SK-N-SH (cell line): Measurements from ENCODE around the gene GUCY1A2. TPM values are rescaled to one million over a fixed set of nuclear protein-coding genes. Genes with fewer than 3 reads are reported as not detected.
A peak's percentile ranks its signal among the peaks of the same experiment; 100 is the strongest.

Source experiments
- CTCF ChIA-PET: fragments of 300-600, 350-600 bp; formaldehyde crosslinking; extraction: SDS; loops from one replicate; lab custom pipeline; 2021; lab: Yijun Ruan, JAX
- POLR2A ChIA-PET: fragments of 350-600 bp; sonication (Branson Sonifier 250); formaldehyde crosslinking; extraction: SDS; loops from one replicate; lab custom pipeline; 2020; ENCODE audit warnings: antibody characterized with exemption, inconsistent platforms; lab: Yijun Ruan, JAX
- DNase-seq: peaks from one replicate; pipeline ENCODE4 v3.0.0; 2012
- H2AFZ ChIP-seq: fragments of 200-600 bp; sonication (generic); 2 replicates; pipeline ENCODE4 v1.8.1; 2016; ENCODE audit warnings: antibody characterized with exemption, mild to moderate bottlenecking, low read depth
- H3F3A ChIP-seq: fragments of 200-600 bp; sonication (generic); replicated peaks from 2 replicates; pipeline ENCODE3; 2016; ENCODE audit warnings: antibody characterized with exemption, mild to moderate bottlenecking; ENCODE audit not compliant: insufficient read depth
- H3K27ac ChIP-seq, 2 experiments: fragments of 200-500 bp in 1 of 2; fragments of 200-600 bp in 1 of 2; sonication (Bioruptor generic) in 1 of 2; sonication (generic), shearing (Covaris generic) in 1 of 2; 2 replicates each; pipeline versions ENCODE4 v1.5.1 to v1.6.1; 2014 to 2016; ENCODE audit warnings: low read depth in 2 of 2, inconsistent platforms in 1 of 2, low read length in 1 of 2, mild to moderate bottlenecking in 1 of 2, mixed read lengths in 1 of 2
- H3K27me3 ChIP-seq: fragments of 200-600 bp; sonication (generic), shearing (Covaris generic); 2 replicates; pipeline ENCODE4 v1.6.1; 2016; ENCODE audit warnings: mixed run types; ENCODE audit not compliant: insufficient read depth
- H3K36me3 ChIP-seq, 2 experiments: fragments of 200-500 bp in 1 of 2; fragments of 200-600 bp in 1 of 2; sonication (Bioruptor generic) in 1 of 2; sonication (generic) in 1 of 2; replicated peaks in 1 of 2; 2 replicates each; pipeline versions ENCODE3 to v1.5.1; 2014 to 2016; ENCODE audit warnings: low read length in 1 of 2, mild to moderate bottlenecking in 1 of 2; ENCODE audit not compliant: insufficient read depth in 2 of 2, control insufficient read depth in 1 of 2
- H3K4me1 ChIP-seq, 2 experiments: fragments of 200-500 bp in 1 of 2; fragments of 200-600 bp in 1 of 2; sonication (Bioruptor generic) in 1 of 2; sonication (generic), shearing (Covaris generic) in 1 of 2; 2 replicates each; pipeline versions ENCODE4 v1.5.1 to v1.6.1; 2014 to 2016; ENCODE audit warnings: low read depth in 1 of 2, low read length in 1 of 2, mixed run types in 1 of 2; ENCODE audit not compliant: insufficient read depth in 2 of 2, control insufficient read depth in 1 of 2
- H3K4me2 ChIP-seq: fragments of 200-600 bp; sonication (generic), shearing (Covaris generic); 2 replicates; pipeline ENCODE4 v1.6.1; 2017; ENCODE audit warnings: mixed run types
- H3K4me3 ChIP-seq, 2 experiments: fragments of 200-500 bp in 1 of 2; fragments of 200-600 bp in 1 of 2; sonication (Bioruptor generic) in 1 of 2; sonication (generic), shearing (Covaris generic) in 1 of 2; 2 replicates each; pipeline versions ENCODE4 v1.5.1 to v1.8.1; 2014 to 2016; ENCODE audit warnings: low read depth in 2 of 2, inconsistent platforms in 1 of 2, low read length in 1 of 2, mild to moderate bottlenecking in 1 of 2, mixed read lengths in 1 of 2, moderate library complexity in 1 of 2
- H3K79me2 ChIP-seq: fragments of 200-600 bp; sonication (generic); 2 replicates; pipeline ENCODE4 v1.8.1; 2017; ENCODE audit warnings: mild to moderate bottlenecking; ENCODE audit not compliant: insufficient read depth
- H3K9ac ChIP-seq: fragments of 200-600 bp; sonication (generic); 2 replicates; pipeline ENCODE4 v1.6.1; 2017; ENCODE audit warnings: mixed run types
- H3K9me2 ChIP-seq: fragments of 200-600 bp; sonication (generic); 2 replicates; pipeline ENCODE4 v1.6.1; 2017; ENCODE audit warnings: mixed run types
- H3K9me3 ChIP-seq: fragments of 200-600 bp; sonication (generic); 2 replicates; pipeline ENCODE4 v1.6.1; 2017; ENCODE audit warnings: mixed run types, mild to moderate bottlenecking, moderate library complexity
- H4K20me1 ChIP-seq: fragments of 200-600 bp; sonication (generic); 2 replicates; pipeline ENCODE4 v1.6.1; 2017; ENCODE audit warnings: mild to moderate bottlenecking, mixed run types; ENCODE audit not compliant: insufficient read depth
- EP300 ChIP-seq, 2 experiments: IDR thresholded peaks; 2 replicates each; pipeline versions ENCODE4 v1.4.0 to v1.6.1; 2012; ENCODE audit warnings: borderline replicate concordance in 1 of 2, low read depth in 1 of 2, low read length in 1 of 2
- FOXM1 ChIP-seq: IDR thresholded peaks from 2 replicates; pipeline ENCODE4 v1.4.0; 2012; ENCODE audit warnings: low read depth, mild to moderate bottlenecking
- NRF1 ChIP-seq: IDR thresholded peaks from 2 replicates; pipeline ENCODE4 v1.6.1; 2012; ENCODE audit warnings: low read depth, mild to moderate bottlenecking, low read length
- POLR2AphosphoS5 ChIP-seq: IDR thresholded peaks from 2 replicates; pipeline ENCODE4 v1.6.1; 2012; ENCODE audit warnings: low read depth, low read length
- RCOR1 ChIP-seq: fragments of 150-350 bp; IDR thresholded peaks from 2 replicates; pipeline ENCODE4 v1.6.1; 2017; ENCODE audit warnings: antibody characterized with exemption, low read length
- RFX5 ChIP-seq: IDR thresholded peaks from 2 replicates; pipeline ENCODE4 v1.6.1; 2012; ENCODE audit warnings: mild to moderate bottlenecking, improper control_type of control experiment, low read length
- SIN3A ChIP-seq: IDR thresholded peaks from 2 replicates; pipeline ENCODE4 v1.6.1; 2012; ENCODE audit warnings: low read depth, mild to moderate bottlenecking, low read length, moderate library complexity, borderline replicate concordance
- SMC3 ChIP-seq: IDR thresholded peaks from 2 replicates; pipeline ENCODE4 v1.6.1; 2012; ENCODE audit warnings: low read depth, low read length, improper control_type of control experiment
- TCF12 ChIP-seq: IDR thresholded peaks from 2 replicates; pipeline ENCODE4 v1.4.0; 2012
- YY1 ChIP-seq: IDR thresholded peaks from 2 replicates; pipeline ENCODE4 v1.4.0; 2012; ENCODE audit warnings: low read depth, mild to moderate bottlenecking
- WGBS: methylation state at CpG from one replicate; pipeline ENCODE4 v1.1.6; 2017; ENCODE audit warnings: low lambda C conversion rate; 5-methylcytosine and 5-hydroxymethylcytosine counted together
- polyA plus RNA-seq, 3 experiments: library from polyadenylated mRNA; depleted of rRNA; stranded (reverse); fragments of >200 nt; gene quantifications; 2 replicates each; pipeline ENCODE4 v1.2.3, GENCODE V29; 2012
- TF ChIP-seq, protein P1 (sequence below): IDR thresholded peaks from 2 replicates; pipeline ENCODE4; 2012
- TF ChIP-seq, protein P2 (sequence below): fragments of 150-350 bp; IDR thresholded peaks from 2 replicates; pipeline ENCODE4 v1.6.1; 2017; ENCODE audit warnings: antibody characterized with exemption, low read length, low read depth, borderline replicate concordance

Gene GUCY1A2
- polyA plus RNA-seq, 1 of the 3 experiments (the other 2 are of a cell fraction), result 0.26 TPM

DNA sequence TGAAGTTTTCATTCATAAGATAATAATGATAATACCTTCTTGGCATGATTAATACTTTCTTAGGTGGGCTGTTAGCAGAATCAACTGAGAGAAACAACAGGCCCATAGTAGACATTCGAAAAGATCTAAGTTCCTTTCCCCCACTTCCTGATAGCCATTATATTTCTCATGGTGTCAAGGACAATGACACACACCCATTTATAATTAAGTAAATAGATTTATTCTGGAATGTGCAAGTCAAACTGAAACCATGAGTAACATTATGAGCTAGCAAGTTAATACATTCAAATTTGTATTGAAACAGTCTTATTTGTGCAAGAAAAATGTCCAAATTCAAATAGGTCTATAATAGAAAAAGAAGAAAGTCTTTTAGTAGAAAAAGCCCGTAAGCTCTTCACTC lies 301.1 kb downstream of the GUCY1A2 start:
- ChIA-PET CTCF (interaction anchor here (0.7 kb wide), 1 partner anchor 8 kb away, joined by 3 read pairs; no protein-coding TSS in a partner anchor), POLR2A (no interaction called here)
- TF ChIP-seq, protein P1, sequence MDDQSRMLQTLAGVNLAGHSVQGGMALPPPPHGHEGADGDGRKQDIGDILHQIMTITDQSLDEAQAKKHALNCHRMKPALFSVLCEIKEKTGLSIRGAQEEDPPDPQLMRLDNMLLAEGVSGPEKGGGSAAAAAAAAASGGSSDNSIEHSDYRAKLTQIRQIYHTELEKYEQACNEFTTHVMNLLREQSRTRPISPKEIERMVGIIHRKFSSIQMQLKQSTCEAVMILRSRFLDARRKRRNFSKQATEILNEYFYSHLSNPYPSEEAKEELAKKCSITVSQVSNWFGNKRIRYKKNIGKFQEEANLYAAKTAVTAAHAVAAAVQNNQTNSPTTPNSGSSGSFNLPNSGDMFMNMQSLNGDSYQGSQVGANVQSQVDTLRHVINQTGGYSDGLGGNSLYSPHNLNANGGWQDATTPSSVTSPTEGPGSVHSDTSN, result no peak
- no peak for TF ChIP-seq RCOR1
- no peak for TF ChIP-seq TCF12
- TF ChIP-seq SIN3A, result no peak
- TF ChIP-seq SMC3, result no peak
- TF ChIP-seq RFX5, result no peak
- TF ChIP-seq NRF1, result no peak
- no peak for TF ChIP-seq EP300 (IDR thresholded peaks at IDR 0.05; ENCODE audit: borderline replicate concordance in 1 of 2, low read depth in 1 of 2, low read length in 1 of 2)
- H2AFZ ChIP-seq, result no peak overlapping the region
- H3K4me1 ChIP-seq, result peaks cover 0 to 4% of the 10 kb centered on the region in 2 experiments; a peak in 2 of 4 replicates
- H4K20me1 ChIP-seq, result no peaks in the 10 kb centered on the region
- H3K4me3 ChIP-seq, result no peak overlapping the region
- H3K27ac ChIP-seq, result no peak overlapping the region
- no peaks in the 10 kb centered on the region for H3K36me3 ChIP-seq
- no peak for DNase-seq
- H3K79me2 ChIP-seq, result no peaks in the 10 kb centered on the region
- no peaks in the 10 kb centered on the region for H3F3A ChIP-seq
- H3K9ac ChIP-seq, result no peak overlapping the region
- no peaks in the 10 kb centered on the region for H3K9me2 ChIP-seq
- no peaks in the 10 kb centered on the region for H3K9me3 ChIP-seq
- WGBS, result 44% methylated on average over 2 of the region's 2 CpGs
- H3K27me3 ChIP-seq, result no peaks in the 10 kb centered on the region
- H3K4me2 ChIP-seq, result no peak overlapping the region

DNA sequence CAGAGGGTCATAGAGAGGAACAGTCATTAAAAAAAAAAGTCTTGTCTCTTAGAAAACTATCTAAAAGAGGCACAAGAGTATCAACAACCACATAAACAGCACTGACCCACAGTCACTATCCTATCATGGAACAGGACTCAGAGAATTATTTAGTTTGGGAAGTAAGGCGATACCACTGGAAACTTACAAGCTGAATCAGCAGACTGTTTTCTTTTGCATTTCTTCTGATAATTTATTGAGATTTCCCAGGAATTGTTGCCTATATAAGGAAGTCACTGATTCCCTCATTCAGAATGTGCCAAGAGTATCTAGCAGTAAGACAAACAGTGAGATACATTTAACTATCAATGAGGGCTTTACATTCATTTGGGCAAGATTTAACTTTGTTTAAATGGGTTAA lies 304.1 kb downstream of the GUCY1A2 start:
- H3K4me2 ChIP-seq, result no peak overlapping the region
- H3K27ac ChIP-seq, result no peak overlapping the region; a peak in 1 of 4 replicates
- H3K36me3 ChIP-seq, result no peaks in the 10 kb centered on the region
- H3K79me2 ChIP-seq, result no peaks in the 10 kb centered on the region
- no peaks in the 10 kb centered on the region for H3K27me3 ChIP-seq
- peaks cover 0 to 4% of the 10 kb centered on the region in 2 experiments; a peak in 2 of 4 replicates for H3K4me1 ChIP-seq
- WGBS, result 91% methylated on average over 1 of the region's 1 CpG
- H3K9ac ChIP-seq, result no peak overlapping the region
- no peaks in the 10 kb centered on the region for H3K9me3 ChIP-seq
- no peaks in the 10 kb centered on the region for H3F3A ChIP-seq
- no peaks in the 10 kb centered on the region for H3K9me2 ChIP-seq
- H3K4me3 ChIP-seq, result no peak overlapping the region
- no peak overlapping the region for H2AFZ ChIP-seq
- ChIA-PET CTCF (no interaction called here), POLR2A (no interaction called here)
- TF ChIP-seq YY1 (no peak), POLR2AphosphoS5 (no peak), FOXM1 (no peak), TCF12 (0 out of 2 replicates have a peak, but pooled peaks have one; percentile 9), NRF1 (no peak)
- TF ChIP-seq, protein P2, sequence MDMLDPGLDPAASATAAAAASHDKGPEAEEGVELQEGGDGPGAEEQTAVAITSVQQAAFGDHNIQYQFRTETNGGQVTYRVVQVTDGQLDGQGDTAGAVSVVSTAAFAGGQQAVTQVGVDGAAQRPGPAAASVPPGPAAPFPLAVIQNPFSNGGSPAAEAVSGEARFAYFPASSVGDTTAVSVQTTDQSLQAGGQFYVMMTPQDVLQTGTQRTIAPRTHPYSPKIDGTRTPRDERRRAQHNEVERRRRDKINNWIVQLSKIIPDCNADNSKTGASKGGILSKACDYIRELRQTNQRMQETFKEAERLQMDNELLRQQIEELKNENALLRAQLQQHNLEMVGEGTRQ, result no peak
- no peaks in the 10 kb centered on the region for H4K20me1 ChIP-seq
- no peak for DNase-seq
